Measurements from ENCODE around the gene CNTD1.
A peak's percentile ranks its signal among the peaks of the same experiment; 100 is the strongest.

- 0 out of 4 replicates have a peak, but pooled peaks of 1 of the 2 experiments have one; percentile 43 for TF ChIP-seq REST (IDR thresholded peaks at IDR 0.05; ENCODE audit: insufficient read depth in 1 of 2, low read depth in 2 of 2, low read length in 2 of 2)
- no peak for TF ChIP-seq TAF1 (IDR thresholded peaks at IDR 0.05; ENCODE audit: borderline replicate concordance, insufficient read depth, low read length)
- peak; percentile 44; the same call in 1 of the 2 replicates for TF ChIP-seq POLR2AphosphoS5 (IDR thresholded peaks at IDR 0.05; ENCODE audit: low read depth, low read length)
- TF ChIP-seq SIN3A (IDR thresholded peaks at IDR 0.05; ENCODE audit: borderline replicate concordance, insufficient read depth, low read length): peak; percentile 78; the same call in 1 of the 2 replicates
- no peak for TF ChIP-seq FOXP2 (optimal IDR thresholded peaks at IDR 0.05; ENCODE audit: borderline replicate concordance, extremely low read depth, extremely low read length, insufficient read depth)
Observed at GRCh38 chr17:42814633-42815399, 16.2 kb downstream of the CNTD1 start.
